Measurements from ENCODE around the gene RGS18.
"Not testable (repeated sequence)": the region's sequence is repeated elsewhere in the genome, so short reads cannot be mapped to it uniquely, and the experiment has no call there.

RGS18 gene, protein sequence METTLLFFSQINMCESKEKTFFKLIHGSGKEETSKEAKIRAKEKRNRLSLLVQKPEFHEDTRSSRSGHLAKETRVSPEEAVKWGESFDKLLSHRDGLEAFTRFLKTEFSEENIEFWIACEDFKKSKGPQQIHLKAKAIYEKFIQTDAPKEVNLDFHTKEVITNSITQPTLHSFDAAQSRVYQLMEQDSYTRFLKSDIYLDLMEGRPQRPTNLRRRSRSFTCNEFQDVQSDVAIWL

DNA sequence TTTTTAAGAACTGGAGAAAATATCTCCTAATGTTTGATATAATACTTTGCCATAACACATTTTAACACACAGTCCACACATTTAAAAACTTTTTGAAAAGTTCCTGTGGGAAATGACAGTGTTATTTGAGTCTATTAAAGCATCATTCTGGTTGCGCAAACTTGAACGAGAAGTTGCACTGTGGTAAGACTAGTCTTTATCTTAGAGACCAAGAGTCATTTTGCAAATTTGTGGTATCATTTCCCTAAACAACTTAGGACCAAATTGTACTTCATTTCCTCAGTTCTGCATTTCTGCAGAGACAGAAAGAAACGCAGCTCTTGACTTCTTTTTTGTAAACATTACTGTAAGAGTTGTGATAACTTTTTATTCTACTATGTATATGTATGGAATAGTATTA is at the start of gene RGS18:
Gene RGS18 (plus strand): TSS at position 282 of the 400 bp plus-strand sequence. CDS start 176 bp downstream, outside the sequence.
- no peak within 1 kb of the TSS for H3K9ac ChIP-seq (ENCODE audit: low read length)
- no peak within 1 kb of the TSS for H3K4me3 ChIP-seq (ENCODE audit: low read depth in 1 of 2, low read length in 2 of 2)
- no peak within 1 kb of the TSS for H3K27ac ChIP-seq (ENCODE audit: low read depth, low read length)
- no peaks in the 10 kb centered on the region for H3K27me3 ChIP-seq (ENCODE audit: control insufficient read depth in 1 of 2, insufficient read depth in 2 of 2, low read length in 2 of 2)
- no peaks in the 10 kb centered on the region for H3K4me1 ChIP-seq (ENCODE audit: insufficient read depth, low read length)
- H3K36me3 ChIP-seq (ENCODE audit: insufficient read depth, low read length): no peaks in the 10 kb centered on the region
- H3K9me3 ChIP-seq (ENCODE audit: low read length): no peaks in the 10 kb centered on the region

GRCh38 chr1:192109576-192109975 is 48.7 kb upstream of the RGS18 start:
- Histone ChIP-seq H3K9ac (ENCODE audit: low read length) (no peak overlapping the region), H3K36me3 (ENCODE audit: insufficient read depth, low read length) (no peaks in the 10 kb centered on the region), H3K9me3 (ENCODE audit: low read length) (no peaks in the 10 kb centered on the region), H3K27me3 (ENCODE audit: control insufficient read depth in 1 of 2, insufficient read depth in 2 of 2, low read length in 2 of 2) (no peaks in the 10 kb centered on the region), H3K4me3 (ENCODE audit: low read depth in 1 of 2, low read length in 2 of 2) (no peak overlapping the region), H3K4me1 (ENCODE audit: insufficient read depth, low read length) (no peaks in the 10 kb centered on the region), H3K27ac (ENCODE audit: low read depth, low read length) (no peak overlapping the region)

- Histone ChIP-seq H3K4me1 (ENCODE audit: insufficient read depth, low read length) (no peaks in the 10 kb centered on the region), H3K27ac (ENCODE audit: low read depth, low read length) (no peak overlapping the region), H3K4me3 (ENCODE audit: low read depth in 1 of 2, low read length in 2 of 2) (no peak overlapping the region)
Observed at GRCh38 chr1:192115000-192115399, 43.3 kb upstream of the RGS18 start.

GRCh38 chr1:192118881-192119405 is 39.3 kb upstream of the RGS18 start:
- no peaks in the 10 kb centered on the region for H3K27me3 ChIP-seq (ENCODE audit: control insufficient read depth in 1 of 2, insufficient read depth in 2 of 2, low read length in 2 of 2)
- no peaks in the 10 kb centered on the region for H3K4me1 ChIP-seq (ENCODE audit: insufficient read depth, low read length)
- H3K9me3 ChIP-seq (ENCODE audit: low read length): no peaks in the 10 kb centered on the region
- H3K9ac ChIP-seq (ENCODE audit: low read length): no peak overlapping the region
- H3K27ac ChIP-seq (ENCODE audit: low read depth, low read length): no peak overlapping the region
- no peaks in the 10 kb centered on the region for H3K36me3 ChIP-seq (ENCODE audit: insufficient read depth, low read length)
- H3K4me3 ChIP-seq (ENCODE audit: low read depth in 1 of 2, low read length in 2 of 2): no peak overlapping the region

More at GRCh38 chr1:192115000-192115399, 43.3 kb upstream of the RGS18 start:
- Histone ChIP-seq H3K27me3 (ENCODE audit: control insufficient read depth in 1 of 2, insufficient read depth in 2 of 2, low read length in 2 of 2) (no peaks in the 10 kb centered on the region), H3K36me3 (ENCODE audit: insufficient read depth, low read length) (no peaks in the 10 kb centered on the region), H3K9me3 (ENCODE audit: low read length) (no peaks in the 10 kb centered on the region), H3K9ac (ENCODE audit: low read length) (no peak overlapping the region)

- Histone ChIP-seq H3K9me3 (ENCODE audit: low read length) (no peaks in the 10 kb centered on the region), H3K27ac (ENCODE audit: low read depth, low read length) (no peak overlapping the region), H3K4me1 (ENCODE audit: insufficient read depth, low read length) (no peaks in the 10 kb centered on the region)
Observed at GRCh38 chr1:192119701-192120100, 38.6 kb upstream of the RGS18 start.

DNA sequence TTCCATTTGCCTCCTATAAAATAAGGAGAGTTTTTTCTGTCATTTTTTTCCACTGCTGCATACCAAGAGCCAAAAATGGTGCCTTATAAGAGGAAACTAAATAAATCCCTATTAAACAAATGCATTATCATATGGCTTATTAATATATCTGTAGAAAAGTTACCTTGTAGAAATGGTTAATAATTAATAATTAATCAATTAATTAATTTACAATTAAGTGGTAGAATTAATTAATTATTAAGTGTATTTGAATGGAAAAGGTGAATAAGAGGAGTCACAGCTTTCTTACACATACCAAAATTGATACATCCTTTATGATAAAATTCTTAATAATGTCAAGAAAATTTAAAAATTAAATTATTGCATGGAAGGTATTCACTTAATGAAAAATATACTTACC is 35.6 kb upstream of the RGS18 start:
- H3K27me3 ChIP-seq (ENCODE audit: control insufficient read depth in 1 of 2, insufficient read depth in 2 of 2, low read length in 2 of 2): no peaks in the 10 kb centered on the region
- H3K4me3 ChIP-seq (ENCODE audit: low read depth in 1 of 2, low read length in 2 of 2): no peak overlapping the region
- H3K9me3 ChIP-seq (ENCODE audit: low read length): no peaks in the 10 kb centered on the region
- no peak overlapping the region for H3K9ac ChIP-seq (ENCODE audit: low read length)
- H3K4me1 ChIP-seq (ENCODE audit: insufficient read depth, low read length): no peaks in the 10 kb centered on the region
- H3K36me3 ChIP-seq (ENCODE audit: insufficient read depth, low read length): no peaks in the 10 kb centered on the region
- no peak overlapping the region for H3K27ac ChIP-seq (ENCODE audit: low read depth, low read length)

More at GRCh38 chr1:192119701-192120100, 38.6 kb upstream of the RGS18 start:
- Histone ChIP-seq H3K4me3 (ENCODE audit: low read depth in 1 of 2, low read length in 2 of 2) (no peak overlapping the region), H3K36me3 (ENCODE audit: insufficient read depth, low read length) (no peaks in the 10 kb centered on the region), H3K9ac (ENCODE audit: low read length) (no peak overlapping the region), H3K27me3 (ENCODE audit: control insufficient read depth in 1 of 2, insufficient read depth in 2 of 2, low read length in 2 of 2) (no peaks in the 10 kb centered on the region)

DNA sequence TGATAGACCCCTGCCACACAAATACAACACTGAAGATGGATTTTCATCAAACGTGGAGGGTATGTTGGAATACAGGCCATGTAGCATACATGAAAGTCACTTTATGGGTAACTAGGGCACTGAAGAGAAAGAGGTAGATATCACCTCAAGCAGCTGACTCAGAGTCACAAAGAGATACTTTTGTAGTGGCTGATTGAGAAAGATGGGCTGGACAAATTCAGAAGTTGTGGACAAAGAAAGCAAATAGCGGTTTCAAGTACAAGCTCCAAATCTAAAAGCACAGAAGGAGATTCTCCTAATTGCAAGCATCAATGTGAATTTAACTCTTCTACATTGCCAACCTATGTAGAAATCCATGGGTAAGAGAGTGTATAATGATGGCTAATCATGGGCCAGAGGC is 35.0 kb upstream of the RGS18 start:
- no peaks in the 10 kb centered on the region for H3K36me3 ChIP-seq (ENCODE audit: insufficient read depth, low read length)
- no peak overlapping the region for H3K27ac ChIP-seq (ENCODE audit: low read depth, low read length)
- no peaks in the 10 kb centered on the region for H3K27me3 ChIP-seq (ENCODE audit: control insufficient read depth in 1 of 2, insufficient read depth in 2 of 2, low read length in 2 of 2)
- no peaks in the 10 kb centered on the region for H3K9me3 ChIP-seq (ENCODE audit: low read length)
- H3K9ac ChIP-seq (ENCODE audit: low read length): no peak overlapping the region
- no peak overlapping the region for H3K4me3 ChIP-seq (ENCODE audit: low read depth in 1 of 2, low read length in 2 of 2)
- no peaks in the 10 kb centered on the region for H3K4me1 ChIP-seq (ENCODE audit: insufficient read depth, low read length)

DNA sequence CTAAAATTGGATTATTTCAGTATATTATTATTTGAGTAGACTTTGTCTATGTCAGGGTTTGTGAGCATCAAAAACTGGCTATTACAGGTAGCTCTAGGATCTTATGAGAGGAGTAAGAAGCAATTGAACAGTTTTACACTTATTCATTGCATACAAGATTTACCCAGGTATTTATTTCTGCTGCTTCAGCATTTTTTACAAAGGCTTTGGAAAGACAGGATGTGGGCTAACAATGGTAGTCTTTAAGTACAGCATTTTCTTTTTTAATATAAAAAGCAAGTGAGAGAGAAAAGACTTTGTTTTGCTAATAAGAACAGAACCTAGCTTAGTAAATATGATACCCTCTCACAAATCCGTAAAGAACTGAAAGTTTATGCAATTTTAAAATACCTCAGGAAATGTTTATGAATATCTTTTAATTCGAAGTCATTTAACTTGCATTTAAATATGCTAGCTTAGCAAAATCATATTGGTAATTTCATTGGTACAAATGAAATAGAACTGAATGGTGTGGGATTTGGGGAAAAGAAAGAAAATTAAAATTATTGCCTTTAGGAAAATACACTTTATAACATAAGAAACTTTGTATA is 32.1 kb upstream of the RGS18 start:
- Histone ChIP-seq H3K9me3 (ENCODE audit: low read length) (no peaks in the 10 kb centered on the region), H3K36me3 (ENCODE audit: insufficient read depth, low read length) (no peaks in the 10 kb centered on the region), H3K4me3 (ENCODE audit: low read depth in 1 of 2, low read length in 2 of 2) (no peak overlapping the region), H3K9ac (ENCODE audit: low read length) (no peak overlapping the region), H3K27ac (ENCODE audit: low read depth, low read length) (no peak overlapping the region), H3K4me1 (ENCODE audit: insufficient read depth, low read length) (no peaks in the 10 kb centered on the region), H3K27me3 (ENCODE audit: control insufficient read depth in 1 of 2, insufficient read depth in 2 of 2, low read length in 2 of 2) (no peaks in the 10 kb centered on the region)

GRCh38 chr1:192130175-192130574 is 28.1 kb upstream of the RGS18 start:
- no peaks in the 10 kb centered on the region for H3K9me3 ChIP-seq (ENCODE audit: low read length)
- no peak overlapping the region for H3K27ac ChIP-seq (ENCODE audit: low read depth, low read length)
- H3K4me3 ChIP-seq (ENCODE audit: low read depth in 1 of 2, low read length in 2 of 2): no peak overlapping the region
- no peaks in the 10 kb centered on the region for H3K4me1 ChIP-seq (ENCODE audit: insufficient read depth, low read length)
- no peaks in the 10 kb centered on the region for H3K27me3 ChIP-seq (ENCODE audit: control insufficient read depth in 1 of 2, insufficient read depth in 2 of 2, low read length in 2 of 2)
- H3K36me3 ChIP-seq (ENCODE audit: insufficient read depth, low read length): no peaks in the 10 kb centered on the region
- H3K9ac ChIP-seq (ENCODE audit: low read length): no peak overlapping the region

DNA sequence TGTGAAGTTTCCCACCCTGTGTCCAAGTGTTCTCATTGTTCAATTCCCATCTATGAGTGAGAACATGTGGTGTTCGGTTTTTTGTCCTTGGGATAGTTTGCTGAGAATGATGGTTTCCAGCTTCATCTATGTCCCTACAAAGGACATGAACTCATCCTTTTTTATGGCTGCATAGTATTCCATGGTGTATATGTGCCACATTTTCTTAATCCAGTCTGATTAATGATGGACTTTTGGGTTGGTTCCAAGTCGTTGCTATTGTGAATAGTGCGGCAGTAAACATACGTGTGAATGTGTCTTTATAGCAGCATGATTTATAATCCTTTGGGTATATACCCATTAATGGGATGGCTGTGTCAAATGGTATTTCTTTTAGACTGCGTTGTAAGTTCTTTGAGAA is 27.4 kb upstream of the RGS18 start:
- not testable (repeated sequence) for H3K4me1 ChIP-seq (ENCODE audit: insufficient read depth, low read length); H3K36me3 ChIP-seq (ENCODE audit: insufficient read depth, low read length); H3K9me3 ChIP-seq (ENCODE audit: low read length); H3K27me3 ChIP-seq (ENCODE audit: control insufficient read depth in 1 of 2, insufficient read depth in 2 of 2, low read length in 2 of 2); H3K9ac ChIP-seq (ENCODE audit: low read length); H3K4me3 ChIP-seq (ENCODE audit: low read depth in 1 of 2, low read length in 2 of 2); H3K27ac ChIP-seq (ENCODE audit: low read depth, low read length)

GRCh38 chr1:192131914-192132313 is 26.3 kb upstream of the RGS18 start:
- Histone ChIP-seq H3K36me3 (ENCODE audit: insufficient read depth, low read length) (no peaks in the 10 kb centered on the region), H3K4me1 (ENCODE audit: insufficient read depth, low read length) (no peaks in the 10 kb centered on the region), H3K27ac (ENCODE audit: low read depth, low read length) (no peak overlapping the region)

More at GRCh38 chr1:192131914-192132313, 26.3 kb upstream of the RGS18 start:
- H3K4me3 ChIP-seq (ENCODE audit: low read depth in 1 of 2, low read length in 2 of 2): no peak overlapping the region
- H3K27me3 ChIP-seq (ENCODE audit: control insufficient read depth in 1 of 2, insufficient read depth in 2 of 2, low read length in 2 of 2): no peaks in the 10 kb centered on the region
- no peaks in the 10 kb centered on the region for H3K9me3 ChIP-seq (ENCODE audit: low read length)
- H3K9ac ChIP-seq (ENCODE audit: low read length): no peak overlapping the region
